HL-60/S4 treated with phorbol 12-myristate 13-acetate at 8.2 ng/mL for 4 days and 3 days (cell line): ENCODE measurements around the gene NMRK1.

Experiments used
- in situ Hi-C: fragments of 300-500 bp; cut with MboI; formaldehyde crosslinking; loops from 2 replicates; pipeline ENCODE4 v1.15.0; 2022; ENCODE audit warnings: low sequenced_read_pairs

The NMRK1 gene

DNA sequence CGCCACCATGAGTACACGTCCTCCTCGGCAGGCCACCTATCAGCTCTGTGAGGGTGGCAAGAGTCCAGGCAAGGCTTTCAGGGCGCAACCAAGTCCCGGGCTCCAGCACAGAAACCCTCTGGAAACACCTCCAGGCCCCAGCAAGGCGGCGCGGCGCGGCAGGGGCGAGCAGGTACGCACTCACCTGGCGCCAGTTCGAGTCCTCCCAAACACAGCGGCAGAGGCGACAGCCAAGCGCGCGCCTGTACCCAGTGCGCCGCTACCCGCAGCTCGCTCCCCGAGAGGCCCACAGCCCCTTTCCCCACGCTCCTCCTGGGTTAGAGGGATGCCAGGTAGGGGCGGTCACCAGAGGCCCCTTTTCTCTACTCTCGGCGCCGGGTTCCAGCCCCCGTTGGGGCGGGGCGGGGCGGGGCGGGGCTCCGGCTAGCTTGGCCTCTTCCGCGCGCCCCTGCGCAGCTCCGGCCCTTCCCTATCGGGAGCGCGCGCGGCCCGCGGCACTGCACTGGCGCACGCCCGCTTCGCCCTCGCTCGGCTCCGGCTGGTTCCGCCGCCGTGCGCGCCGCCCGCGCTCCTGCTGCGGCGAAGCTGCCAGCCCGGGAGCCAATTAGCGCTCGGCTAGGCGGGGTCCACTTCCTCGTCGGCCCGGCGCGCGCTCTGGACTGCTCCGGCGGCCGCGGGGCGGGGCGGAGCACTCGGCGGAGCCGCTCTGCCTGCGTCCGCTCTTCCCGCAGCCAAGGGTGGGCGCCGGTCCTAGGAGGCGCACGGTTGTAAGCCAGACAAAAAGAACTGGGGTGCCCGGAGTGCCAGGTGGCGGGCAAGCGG lies at the start of gene NMRK1, which contains the start of gene OSTF1:
Gene NMRK1 (minus strand): TSS at position 332 of the 822 bp plus-strand sequence. CDS start 5,040 bp downstream, outside the sequence.
Gene OSTF1 (plus strand): TSS at position 691 of the 822 bp plus-strand sequence. CDS start 179 bp downstream, outside the sequence.
- in situ Hi-C loops, result no loop called here

DNA sequence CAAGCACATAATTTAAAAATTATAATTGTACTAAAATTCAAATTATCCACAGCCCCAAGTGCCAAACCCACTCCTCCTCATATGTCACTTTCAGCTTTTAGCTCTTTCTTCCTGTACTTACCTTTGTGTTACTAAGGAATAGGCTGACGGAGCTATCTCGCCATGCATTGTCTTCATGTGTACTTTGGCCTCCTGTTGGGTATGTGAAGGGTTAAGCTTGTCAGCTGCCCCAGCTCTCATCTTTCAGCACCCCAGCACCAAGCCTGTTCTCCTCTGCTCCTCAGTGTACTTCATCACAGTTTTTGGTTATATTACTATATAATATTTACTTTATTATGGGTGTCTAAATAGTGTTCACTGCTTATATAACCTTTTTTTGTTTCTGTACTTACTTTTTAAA lies 46.5 kb upstream of the NMRK1 start:
- in situ Hi-C loops, result no loop called here

GRCh38 chr9:75133396-75133795 lies 45.4 kb upstream of the NMRK1 start:
- in situ Hi-C loops, result no loop called here

DNA sequence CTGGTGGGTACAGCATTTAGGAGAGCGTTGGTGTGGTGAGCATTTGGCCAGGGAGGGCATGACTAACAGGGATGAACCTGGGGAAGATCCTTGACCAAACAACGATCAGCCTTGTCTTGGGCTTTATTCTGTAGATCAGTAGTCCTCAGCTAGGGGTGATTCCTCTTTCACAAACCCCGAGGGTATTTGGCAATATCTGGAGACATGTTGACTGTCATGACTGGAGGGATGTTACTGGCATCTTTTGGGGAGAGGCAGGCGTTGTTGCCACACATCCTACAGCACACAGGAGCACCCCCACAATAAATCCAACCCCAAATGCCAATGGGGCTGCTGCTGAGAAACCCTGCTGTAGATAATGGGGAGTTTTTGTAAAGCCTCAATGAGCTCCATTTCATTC lies 44.3 kb upstream of the NMRK1 start:
- in situ Hi-C loops, result no loop called here

DNA sequence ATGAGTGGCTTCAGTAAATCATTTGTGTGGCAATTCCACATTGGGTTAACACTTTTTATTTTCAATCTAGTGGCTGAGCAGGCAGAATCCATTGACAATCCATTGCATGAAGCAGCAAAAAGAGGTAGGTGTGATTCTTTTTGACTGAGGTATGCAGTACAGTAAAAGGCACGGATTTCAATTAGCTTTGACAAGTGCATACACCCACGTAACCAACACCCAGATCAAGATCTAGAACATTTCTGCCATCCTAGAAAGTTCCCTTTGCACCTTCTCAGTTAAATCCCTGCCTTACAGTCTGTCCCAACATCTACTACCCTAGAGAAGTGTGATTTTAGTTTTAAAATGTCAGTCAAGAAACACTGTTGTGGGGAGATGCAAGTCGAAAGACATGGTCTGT lies 43.7 kb upstream of the NMRK1 start:
- in situ Hi-C loops, result no loop called here

GRCh38 chr9:75130621-75131230 lies 42.8 kb upstream of the NMRK1 start:
- in situ Hi-C loops, result no loop called here

GRCh38 chr9:75130172-75130571 lies 42.2 kb upstream of the NMRK1 start:
- in situ Hi-C loops, result no loop called here

- in situ Hi-C loops, result no loop called here
Observed at GRCh38 chr9:75128535-75128934, 40.6 kb upstream of the NMRK1 start.

GRCh38 chr9:75123696-75124095 lies 35.7 kb upstream of the NMRK1 start:
- in situ Hi-C loops, result no loop called here

GRCh38 chr9:75121914-75122558 lies 34.1 kb upstream of the NMRK1 start:
- in situ Hi-C loops, result no loop called here

- in situ Hi-C loops, result no loop called here
Observed at GRCh38 chr9:75120686-75121085, 32.7 kb upstream of the NMRK1 start.

DNA sequence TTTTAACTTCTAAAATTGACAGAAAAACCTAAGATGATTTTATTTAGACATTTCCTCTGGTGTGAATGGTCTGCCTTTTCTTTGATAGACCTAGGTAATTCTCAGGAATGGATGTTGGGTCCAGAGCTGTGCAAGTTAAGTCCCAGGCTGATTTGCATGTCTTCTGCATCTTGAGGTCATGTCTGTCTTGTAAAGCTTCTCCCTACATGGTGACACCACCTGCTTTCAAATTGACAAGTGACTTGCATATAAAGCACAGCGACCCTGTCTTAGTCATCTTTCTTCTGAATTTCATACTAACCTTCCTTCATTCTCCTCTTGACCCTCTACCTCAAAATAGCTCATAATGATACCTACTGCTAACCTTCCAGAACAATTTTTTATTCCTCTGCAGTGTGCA lies 29.6 kb upstream of the NMRK1 start:
- in situ Hi-C loops, result no loop called here

- in situ Hi-C loops, result no loop called here
Observed at GRCh38 chr9:75116306-75116705, 28.4 kb upstream of the NMRK1 start.

- in situ Hi-C loops, result no loop called here
Observed at GRCh38 chr9:75112789-75113188, 24.8 kb upstream of the NMRK1 start.

- in situ Hi-C loops, result no loop called here
Observed at GRCh38 chr9:75111019-75111622, 23.2 kb upstream of the NMRK1 start.

DNA sequence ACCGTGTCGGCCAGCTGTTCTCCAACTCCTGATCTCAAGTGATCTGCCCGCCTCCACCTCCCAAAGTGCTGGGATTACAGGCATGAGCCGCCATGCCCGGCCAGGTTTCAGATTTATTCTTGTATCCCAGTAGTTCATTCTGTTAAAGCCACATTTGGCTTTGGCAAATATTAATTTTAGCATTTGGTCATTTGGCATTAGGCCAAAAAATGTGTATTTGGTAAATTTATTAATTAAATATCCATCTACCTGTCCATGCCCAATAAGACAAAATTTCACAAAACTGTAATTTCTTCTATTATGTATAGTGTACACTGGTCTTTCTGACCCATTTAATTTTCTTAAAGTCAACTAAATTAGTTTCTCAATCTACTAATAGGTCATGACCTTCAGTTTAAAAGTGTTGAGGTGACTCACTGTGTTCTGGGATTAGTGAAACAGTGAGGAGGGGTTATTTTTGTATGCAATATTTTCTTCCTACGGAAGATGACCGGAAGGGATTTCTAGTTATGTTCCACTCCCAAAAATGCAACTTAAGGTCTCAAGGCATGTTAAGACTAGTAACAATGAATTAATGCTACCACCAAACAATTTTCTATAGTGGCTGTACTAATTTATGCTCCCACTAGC lies 21.4 kb upstream of the NMRK1 start:
- in situ Hi-C loops, result no loop called here

DNA sequence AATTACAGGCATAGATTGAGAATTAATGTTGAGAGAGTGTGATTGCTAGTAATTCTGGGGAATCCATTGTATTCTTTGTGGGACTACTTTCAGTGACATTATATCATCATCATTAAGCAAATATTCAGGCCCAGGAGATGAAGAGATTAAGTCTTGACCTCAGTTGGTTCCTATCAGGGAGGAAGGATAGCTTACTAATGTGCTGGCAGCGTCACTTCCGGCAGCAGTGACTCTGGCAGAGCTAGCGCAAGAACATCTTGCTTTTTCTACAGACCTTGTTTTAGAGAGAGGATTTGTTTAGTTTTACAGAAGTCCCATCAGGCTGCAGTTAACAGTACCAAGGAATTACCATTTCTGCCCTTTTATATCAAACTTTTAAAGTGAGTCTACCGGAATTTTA lies 20.6 kb upstream of the NMRK1 start:
- in situ Hi-C loops, result no loop called here

- in situ Hi-C loops, result no loop called here
Observed at GRCh38 chr9:75106857-75107256, 18.9 kb upstream of the NMRK1 start.

DNA sequence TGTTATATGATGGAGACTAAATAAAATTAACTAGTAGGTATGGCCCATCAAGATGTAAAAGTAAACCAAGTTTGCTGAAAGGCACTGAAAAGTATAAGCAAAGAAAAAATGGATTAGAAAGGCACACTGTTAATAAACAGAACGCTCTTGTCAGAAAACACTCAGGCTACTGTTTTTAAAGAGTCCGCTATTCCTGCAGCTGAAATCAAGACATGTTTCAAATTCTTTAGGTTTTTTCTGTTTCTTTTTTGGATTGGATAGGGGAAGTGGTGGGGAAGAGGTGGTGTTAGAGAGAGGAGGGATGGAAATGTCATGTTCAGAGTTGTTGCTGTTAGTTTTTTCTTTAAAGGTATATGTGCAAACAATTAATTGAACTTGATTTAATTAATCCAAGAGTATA lies 17.9 kb upstream of the NMRK1 start:
- in situ Hi-C loops, result no loop called here

GRCh38 chr9:75105019-75105540 lies 17.1 kb upstream of the NMRK1 start:
- in situ Hi-C loops, result no loop called here

DNA sequence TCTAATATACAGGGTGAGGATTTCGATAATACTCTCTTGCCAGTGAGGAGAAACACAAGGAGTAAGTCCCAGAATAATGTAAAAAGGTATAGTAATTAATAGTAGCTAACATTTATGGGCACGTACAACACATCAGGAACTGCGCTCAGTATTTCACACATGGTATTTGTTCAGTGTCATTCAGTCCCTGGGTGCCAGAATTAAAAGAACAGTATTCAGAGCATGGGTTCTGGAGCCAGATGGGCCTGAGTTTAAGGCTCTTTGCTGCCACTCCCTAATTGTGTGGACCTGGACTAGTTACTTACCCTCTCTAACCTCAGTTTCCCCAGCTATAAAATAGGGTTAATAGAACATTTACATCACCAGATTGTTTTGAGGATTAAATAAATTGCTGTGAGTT lies 16.7 kb upstream of the NMRK1 start:
- in situ Hi-C loops, result no loop called here
